MG63 (cell line): ENCODE data around the gene SLC17A1. TPM values are rescaled to one million over a fixed set of nuclear protein-coding genes. Genes with fewer than 3 reads are reported as not detected.

Experiments
- DNase-seq: peaks from one replicate; pipeline ENCODE4 v3.0.0-alpha.2; 2020
- H3K27me3 ChIP-seq: fragments of 250-450 bp; sonication (Bioruptor Pico); 2 replicates; pipeline ENCODE4 v1.5.1; 2020; ENCODE audit warnings: mild to moderate bottlenecking, moderate library complexity
- H3K36me3 ChIP-seq: fragments of 250-450 bp; sonication (Bioruptor Pico); 2 replicates; pipeline ENCODE4 v1.5.1; 2020; ENCODE audit warnings: mild to moderate bottlenecking, moderate library complexity
- H3K4me3 ChIP-seq: fragments of 250-450 bp; sonication (Bioruptor Pico); 2 replicates; pipeline ENCODE4 v1.5.1; 2020; ENCODE audit warnings: mild to moderate bottlenecking, moderate library complexity
- H3K9me3 ChIP-seq: fragments of 250-450 bp; sonication (Bioruptor Pico); 2 replicates; pipeline ENCODE4 v1.5.1; 2020; ENCODE audit warnings: mild to moderate bottlenecking, moderate library complexity
- total RNA-seq: library from RNA; depleted of rRNA; stranded (reverse); fragments of >200 nt; shearing (Covaris generic); gene quantifications from 2 replicates; pipeline ENCODE4 v1.2.3, GENCODE V29; 2014; ENCODE audit warnings: low replicate concordance

SLC17A1 gene
- total RNA-seq, 1 experiment from 2014 or later = not detected

GRCh38 chr6:25787428-25787827, 44.4 kb downstream of the SLC17A1 start:
- H3K4me3 ChIP-seq = no peak overlapping the region
- no peaks in the 10 kb centered on the region for H3K9me3 ChIP-seq
- no peaks in the 10 kb centered on the region for H3K27me3 ChIP-seq
- H3K36me3 ChIP-seq = no peaks in the 10 kb centered on the region
- DNase-seq = no peak

GRCh38 chr6:25781134-25781533, 50.7 kb downstream of the SLC17A1 start:
- Histone ChIP-seq H3K9me3 (no peaks in the 10 kb centered on the region), H3K4me3 (no peak overlapping the region), H3K36me3 (no peaks in the 10 kb centered on the region), H3K27me3 (no peaks in the 10 kb centered on the region)
- DNase-seq = no peak

- no peak overlapping the region for H3K4me3 ChIP-seq
- no peak for DNase-seq
- no peaks in the 10 kb centered on the region for H3K27me3 ChIP-seq
- no peaks in the 10 kb centered on the region for H3K9me3 ChIP-seq
- H3K36me3 ChIP-seq = no peaks in the 10 kb centered on the region
Measured at GRCh38 chr6:25777856-25778649, 53.8 kb downstream of the SLC17A1 start.

GRCh38 chr6:25777031-25777430, 54.8 kb downstream of the SLC17A1 start:
- H3K36me3 ChIP-seq = no peaks in the 10 kb centered on the region
- DNase-seq = no peak
- H3K4me3 ChIP-seq = no peak overlapping the region
- no peaks in the 10 kb centered on the region for H3K27me3 ChIP-seq
- no peaks in the 10 kb centered on the region for H3K9me3 ChIP-seq

- H3K4me3 ChIP-seq = no peak overlapping the region
- no peaks in the 10 kb centered on the region for H3K27me3 ChIP-seq
- no peaks in the 10 kb centered on the region for H3K36me3 ChIP-seq
- no peaks in the 10 kb centered on the region for H3K9me3 ChIP-seq
- peak; percentile 1 for DNase-seq
Measured at GRCh38 chr6:25774120-25774715, 57.6 kb downstream of the SLC17A1 start.

GRCh38 chr6:25769983-25770382, 61.9 kb downstream of the SLC17A1 start:
- peak; percentile 63 for DNase-seq
- no peaks in the 10 kb centered on the region for H3K27me3 ChIP-seq
- H3K9me3 ChIP-seq = no peaks in the 10 kb centered on the region
- no peak overlapping the region for H3K4me3 ChIP-seq
- H3K36me3 ChIP-seq = no peaks in the 10 kb centered on the region

- no peaks in the 10 kb centered on the region for H3K36me3 ChIP-seq
- H3K4me3 ChIP-seq = no peak overlapping the region
- no peak for DNase-seq
- no peaks in the 10 kb centered on the region for H3K9me3 ChIP-seq
- no peaks in the 10 kb centered on the region for H3K27me3 ChIP-seq
Measured at GRCh38 chr6:25768566-25768965, 63.3 kb downstream of the SLC17A1 start.

- no peak for DNase-seq
- H3K9me3 ChIP-seq = no peaks in the 10 kb centered on the region
- no peak overlapping the region for H3K4me3 ChIP-seq
- H3K27me3 ChIP-seq = no peaks in the 10 kb centered on the region
- no peaks in the 10 kb centered on the region for H3K36me3 ChIP-seq
Measured at GRCh38 chr6:25764611-25765010, 67.2 kb downstream of the SLC17A1 start.

- no peaks in the 10 kb centered on the region for H3K27me3 ChIP-seq
- no peaks in the 10 kb centered on the region for H3K36me3 ChIP-seq
- H3K4me3 ChIP-seq = no peak overlapping the region
- no peaks in the 10 kb centered on the region for H3K9me3 ChIP-seq
- no peak for DNase-seq
Measured at GRCh38 chr6:25757936-25758642, 73.8 kb downstream of the SLC17A1 start.

GRCh38 chr6:25756382-25757363, 75.2 kb downstream of the SLC17A1 start:
- Histone ChIP-seq H3K4me3 (no peak overlapping the region), H3K36me3 (no peaks in the 10 kb centered on the region), H3K9me3 (no peaks in the 10 kb centered on the region), H3K27me3 (no peaks in the 10 kb centered on the region)
- no peak for DNase-seq

- Histone ChIP-seq H3K4me3 (no peak overlapping the region), H3K27me3 (no peaks in the 10 kb centered on the region), H3K9me3 (no peaks in the 10 kb centered on the region), H3K36me3 (no peaks in the 10 kb centered on the region)
- no peak for DNase-seq
Measured at GRCh38 chr6:25755483-25755882, 76.4 kb downstream of the SLC17A1 start.

- no peak for DNase-seq
- no peaks in the 10 kb centered on the region for H3K36me3 ChIP-seq
- H3K9me3 ChIP-seq = no peaks in the 10 kb centered on the region
Measured at GRCh38 chr6:25754535-25754934, 77.3 kb downstream of the SLC17A1 start, which contains the start of gene SLC17A4. SLC17A4 (plus strand) TSS chr6:25754742; CDS start chr6:25761963, 7,221 bp downstream.

GRCh38 chr6:25753079-25753478, 78.8 kb downstream of the SLC17A1 start:
- H3K27me3 ChIP-seq = no peaks in the 10 kb centered on the region
- no peaks in the 10 kb centered on the region for H3K36me3 ChIP-seq
- H3K4me3 ChIP-seq = no peak overlapping the region
- no peaks in the 10 kb centered on the region for H3K9me3 ChIP-seq
- DNase-seq = no peak

More at GRCh38 chr6:25754535-25754934, 77.3 kb downstream of the SLC17A1 start, which contains the start of gene SLC17A4:
- H3K4me3 ChIP-seq = no peak within 1 kb of the TSS
- no peaks in the 10 kb centered on the region for H3K27me3 ChIP-seq

GRCh38 chr6:25750906-25751305, 80.9 kb downstream of the SLC17A1 start:
- no peak overlapping the region for H3K4me3 ChIP-seq
- no peaks in the 10 kb centered on the region for H3K9me3 ChIP-seq
- H3K27me3 ChIP-seq = no peaks in the 10 kb centered on the region
- no peaks in the 10 kb centered on the region for H3K36me3 ChIP-seq
- DNase-seq = no peak

GRCh38 chr6:25749837-25750236, 82.0 kb downstream of the SLC17A1 start:
- H3K36me3 ChIP-seq = no peaks in the 10 kb centered on the region
- no peak for DNase-seq
- no peaks in the 10 kb centered on the region for H3K9me3 ChIP-seq
- H3K4me3 ChIP-seq = no peak overlapping the region
- H3K27me3 ChIP-seq = no peaks in the 10 kb centered on the region
